HG03064 (cell line): ENCODE results near the gene MRPL36.

Source experiments
- ATAC-seq: cut with Tn5 transposase; IDR thresholded peaks from one replicate; pipeline ENCODE4 v1.9.1; 2021; ENCODE audit warnings: low read depth; ENCODE audit not compliant: unreplicated experiment

Gene MRPL36

DNA sequence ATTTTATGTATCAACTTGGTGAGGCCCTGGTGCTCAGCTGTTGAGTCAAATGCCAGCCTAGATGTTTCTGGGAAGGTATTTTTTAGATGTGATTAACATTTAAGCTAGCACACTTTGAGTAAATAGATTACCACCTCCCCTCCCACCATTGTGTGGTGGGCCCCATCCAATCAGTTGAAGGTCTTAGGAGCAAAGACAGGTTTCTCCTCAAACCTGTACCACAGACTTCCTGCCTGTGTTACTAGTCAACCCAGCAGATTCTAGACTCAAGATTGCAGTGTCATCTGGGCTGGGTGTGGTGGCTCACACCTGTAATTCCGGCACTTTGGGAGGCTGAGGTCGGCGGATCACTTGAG lies 33.8 kb downstream of the MRPL36 start:
- ATAC-seq = no peak

DNA sequence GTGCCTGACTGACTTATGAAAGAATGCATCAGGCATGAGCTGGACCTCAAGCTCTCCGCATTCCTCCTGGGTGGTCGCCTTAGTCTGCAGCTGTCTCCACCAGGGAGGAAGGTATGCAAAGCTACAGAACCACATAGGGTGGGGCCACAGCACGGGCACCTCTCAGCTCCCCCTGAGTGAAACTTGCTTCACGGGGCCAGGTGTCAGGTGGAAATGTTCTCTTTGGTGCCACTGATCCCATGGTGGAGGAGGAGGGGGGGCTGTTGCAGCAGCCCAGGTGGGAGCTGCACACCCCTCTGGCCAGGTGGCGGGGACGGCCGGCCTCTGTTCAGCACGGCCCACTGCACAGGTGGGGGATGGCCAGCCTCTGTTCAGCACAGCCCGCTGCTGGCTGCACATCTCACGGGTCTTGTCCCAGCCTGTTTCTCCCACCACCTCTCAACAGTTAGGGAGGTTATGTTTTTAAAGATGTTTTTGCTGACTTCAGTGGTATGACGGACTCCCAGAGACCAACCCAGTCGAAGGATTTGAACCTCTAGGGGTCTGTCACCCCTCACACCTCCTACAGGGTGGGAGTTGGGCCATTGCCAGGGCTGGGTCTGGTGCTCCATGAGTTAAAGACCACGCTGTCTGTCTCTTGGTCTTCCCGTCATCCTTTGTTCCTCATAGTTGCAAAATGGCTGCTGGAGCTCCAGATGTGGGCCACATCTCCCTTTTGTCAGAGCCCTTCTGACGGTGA lies 34.3 kb downstream of the MRPL36 start:
- ATAC-seq = no peak

DNA sequence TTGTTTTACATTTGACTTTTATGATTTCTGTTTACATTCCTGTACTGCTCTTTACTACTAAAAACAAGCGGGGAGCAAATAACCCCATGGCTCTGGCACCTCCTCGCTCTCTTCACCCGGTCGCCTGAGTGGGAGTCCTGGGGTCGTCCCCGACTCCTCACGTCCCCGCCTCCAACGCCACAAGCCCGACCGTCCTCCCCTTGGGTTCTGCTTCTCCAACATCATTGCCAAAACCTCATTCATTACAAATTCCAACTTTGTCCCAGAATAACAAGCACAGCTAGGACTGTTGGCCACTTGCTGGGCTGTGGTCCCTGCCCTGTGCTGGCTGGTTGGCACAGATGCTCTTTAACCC lies 35.1 kb downstream of the MRPL36 start:
- ATAC-seq = no peak

DNA sequence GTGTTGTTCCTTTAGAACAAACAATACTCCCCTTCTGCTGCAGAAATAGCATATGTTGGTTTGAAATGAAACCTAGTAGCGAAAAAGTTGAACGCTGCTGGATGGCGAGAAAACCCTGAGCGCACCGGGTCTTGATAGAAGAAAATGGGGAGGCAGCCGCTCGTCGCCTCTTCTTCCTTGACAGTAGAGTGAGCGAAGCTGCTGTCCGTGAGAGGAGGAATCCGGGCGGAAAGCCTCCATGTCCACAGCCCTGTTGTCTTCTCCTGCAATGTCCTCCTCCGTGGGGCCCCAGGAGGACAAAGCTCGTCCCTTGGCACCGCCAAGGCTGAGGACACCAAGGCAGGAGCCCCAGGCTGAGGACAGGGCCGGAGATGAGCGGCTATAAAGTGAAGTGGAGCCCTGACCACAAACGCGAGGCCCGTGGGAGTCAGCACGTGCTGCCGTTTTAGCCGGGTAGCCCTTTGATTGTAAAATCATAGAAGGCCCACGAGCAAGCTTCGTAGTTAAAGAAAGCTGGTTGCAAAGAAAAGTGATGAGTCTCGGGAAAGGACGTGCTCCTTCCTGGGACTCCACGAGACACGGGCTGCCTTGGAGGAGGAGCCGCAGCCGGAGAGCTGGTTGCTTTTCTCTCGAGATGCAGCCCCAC lies 35.6 kb downstream of the MRPL36 start:
- no peak for ATAC-seq

DNA sequence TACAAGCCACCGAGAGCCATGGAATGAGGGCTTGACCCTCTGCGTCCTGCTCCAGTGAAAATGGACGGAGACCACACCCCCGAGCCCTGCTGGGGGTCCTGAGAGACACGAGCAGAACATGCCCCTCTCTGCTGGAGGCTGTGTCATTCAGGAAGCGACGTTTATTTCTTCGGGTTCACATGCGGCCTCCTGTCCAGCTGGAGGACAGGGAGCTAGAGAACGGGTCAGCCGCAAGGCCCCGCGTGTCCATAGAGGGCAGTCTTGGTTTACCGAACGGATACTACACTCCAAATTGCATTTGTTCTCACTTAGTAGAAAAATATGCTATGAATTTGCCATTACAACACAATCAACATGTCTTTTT lies 36.1 kb downstream of the MRPL36 start:
- no peak for ATAC-seq

DNA sequence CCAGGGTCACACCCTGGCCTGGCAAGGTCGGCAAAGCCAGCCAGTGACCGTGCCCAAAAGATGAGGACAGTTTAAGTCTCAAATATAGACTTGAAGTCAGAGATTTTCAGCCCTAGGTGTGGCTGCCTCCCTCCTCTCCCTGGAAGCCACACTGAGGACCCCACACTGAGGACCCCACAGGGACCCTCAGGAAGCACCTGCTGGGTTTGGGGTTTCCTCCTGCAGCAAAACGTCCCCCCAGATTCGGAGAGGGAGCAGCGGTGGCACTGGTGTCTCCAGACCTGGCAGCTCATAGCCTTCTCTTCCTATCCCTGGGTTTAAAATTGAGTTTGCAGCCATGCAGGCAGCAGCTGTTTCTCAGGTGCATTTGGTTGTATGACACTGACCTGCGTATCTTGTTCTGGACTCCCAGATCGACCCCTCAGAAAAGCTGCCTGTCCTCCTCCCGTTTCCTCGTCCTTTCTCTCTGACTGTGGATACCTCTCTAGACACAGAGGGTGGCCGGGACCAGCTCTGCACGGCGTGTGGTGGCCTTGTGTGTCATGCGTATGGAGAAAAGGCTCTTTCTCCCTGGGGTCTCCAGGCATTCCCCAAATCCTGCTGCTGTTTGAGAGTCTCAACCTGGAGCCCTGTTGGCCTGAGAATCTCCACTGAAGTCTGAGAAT lies 36.6 kb downstream of the MRPL36 start:
- no peak for ATAC-seq

DNA sequence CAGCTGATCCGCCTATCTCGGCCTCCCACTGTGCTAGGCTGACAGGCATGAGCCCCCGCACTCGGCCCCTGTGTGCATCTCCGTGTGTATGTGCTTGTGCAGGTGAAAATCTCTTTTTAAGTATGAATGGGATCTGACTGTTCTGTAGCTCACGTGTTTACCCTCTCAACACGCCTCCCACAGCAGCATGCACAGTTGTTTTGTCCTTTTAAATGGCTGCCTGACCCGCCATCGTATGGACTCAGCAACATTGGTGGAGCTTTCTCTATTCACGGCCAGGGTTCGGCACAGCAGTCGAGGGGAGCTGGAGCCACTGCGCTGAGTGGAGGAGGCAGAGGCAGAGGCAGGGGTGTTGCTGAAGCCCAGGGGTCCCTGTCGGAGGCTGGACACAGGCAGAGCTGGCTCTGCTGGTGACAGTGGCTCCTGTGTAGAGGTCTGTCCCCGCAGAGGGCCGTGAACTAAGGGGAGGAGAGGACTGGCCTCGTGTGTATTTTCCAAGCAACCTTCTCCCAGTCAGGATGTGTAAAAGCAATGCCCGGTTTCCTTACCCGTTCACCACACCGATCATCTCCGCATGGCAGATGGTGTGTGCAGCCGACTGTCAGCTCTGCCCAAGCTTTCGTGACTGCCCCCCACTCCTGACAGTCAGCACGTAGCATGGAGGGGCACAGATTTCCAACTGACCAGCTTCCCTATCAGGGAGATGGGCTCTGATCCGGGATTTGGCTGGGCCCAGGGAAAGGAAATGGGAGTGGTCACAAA lies 37.3 kb downstream of the MRPL36 start:
- ATAC-seq = no peak

DNA sequence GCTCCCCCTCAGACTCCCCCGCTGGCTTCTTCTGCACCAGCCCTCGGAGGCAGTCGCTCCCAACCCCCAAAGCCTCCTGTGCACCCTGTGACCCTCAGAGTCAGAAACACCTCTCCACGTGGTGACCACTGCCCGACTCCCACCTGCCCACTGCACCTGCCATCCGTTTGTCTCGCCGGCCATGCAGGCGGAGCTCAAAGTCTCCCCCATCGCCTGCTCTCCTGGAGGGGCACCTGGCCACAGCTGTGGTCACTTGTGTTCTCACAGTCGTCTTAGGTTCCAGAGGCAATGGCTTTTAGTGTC lies 38.2 kb downstream of the MRPL36 start:
- ATAC-seq = no peak

DNA sequence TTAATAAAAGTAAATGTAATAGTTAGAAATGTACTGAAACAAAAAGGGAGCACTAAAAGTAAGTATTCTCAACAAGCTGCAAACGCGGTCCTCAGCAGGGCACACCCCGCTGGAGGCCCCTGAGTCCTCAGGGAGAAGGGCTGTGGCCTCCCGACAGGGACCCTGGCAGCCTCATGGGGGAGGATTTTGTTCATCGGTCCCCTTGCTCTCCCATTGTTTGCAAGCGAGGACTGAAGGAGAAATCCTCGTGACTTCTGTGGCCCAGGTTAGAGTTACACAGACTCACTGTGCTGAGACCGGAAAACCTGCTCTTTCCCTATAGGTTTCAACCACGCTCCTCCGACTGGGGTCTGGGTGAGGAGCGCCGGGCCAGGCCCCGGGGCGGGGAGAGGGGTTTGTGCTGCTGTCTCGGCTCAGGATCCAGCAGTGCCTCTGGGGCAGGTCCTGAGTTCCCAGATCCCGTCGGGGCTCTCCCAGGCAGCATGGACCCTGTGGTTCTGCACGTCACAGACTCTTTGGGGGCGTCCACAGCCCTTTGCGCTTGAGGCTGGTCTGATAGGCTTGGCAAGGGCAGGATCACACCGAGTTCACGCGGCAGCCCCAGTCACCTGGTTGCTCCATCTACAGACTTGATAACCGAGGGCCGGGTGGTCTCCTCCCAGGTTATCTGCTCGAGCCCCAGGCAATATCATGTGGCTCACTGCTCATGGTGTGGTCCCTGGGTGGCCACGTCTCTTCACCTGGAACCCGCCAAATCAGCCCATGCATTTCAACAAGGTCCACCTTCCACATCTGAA lies 38.8 kb downstream of the MRPL36 start:
- ATAC-seq = no peak

DNA sequence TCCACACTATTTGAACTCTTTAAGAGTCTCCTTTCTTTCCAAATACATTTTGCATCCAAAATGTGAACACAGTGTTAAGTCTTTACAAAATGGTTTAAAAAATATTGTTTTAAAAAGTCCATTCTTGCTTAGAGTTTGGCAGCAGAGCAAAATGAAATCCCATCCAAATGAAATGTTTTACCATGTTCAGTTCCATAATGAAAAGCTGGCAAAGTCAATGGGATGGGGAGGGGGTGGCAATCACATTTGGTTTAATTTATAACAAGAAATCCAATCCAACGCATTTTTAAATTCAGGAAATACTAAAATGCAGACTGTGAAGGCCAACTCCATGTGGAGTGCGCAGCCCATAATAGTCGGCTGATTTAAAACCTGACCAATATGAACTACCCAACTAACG lies 39.4 kb downstream of the MRPL36 start:
- ATAC-seq = no peak

DNA sequence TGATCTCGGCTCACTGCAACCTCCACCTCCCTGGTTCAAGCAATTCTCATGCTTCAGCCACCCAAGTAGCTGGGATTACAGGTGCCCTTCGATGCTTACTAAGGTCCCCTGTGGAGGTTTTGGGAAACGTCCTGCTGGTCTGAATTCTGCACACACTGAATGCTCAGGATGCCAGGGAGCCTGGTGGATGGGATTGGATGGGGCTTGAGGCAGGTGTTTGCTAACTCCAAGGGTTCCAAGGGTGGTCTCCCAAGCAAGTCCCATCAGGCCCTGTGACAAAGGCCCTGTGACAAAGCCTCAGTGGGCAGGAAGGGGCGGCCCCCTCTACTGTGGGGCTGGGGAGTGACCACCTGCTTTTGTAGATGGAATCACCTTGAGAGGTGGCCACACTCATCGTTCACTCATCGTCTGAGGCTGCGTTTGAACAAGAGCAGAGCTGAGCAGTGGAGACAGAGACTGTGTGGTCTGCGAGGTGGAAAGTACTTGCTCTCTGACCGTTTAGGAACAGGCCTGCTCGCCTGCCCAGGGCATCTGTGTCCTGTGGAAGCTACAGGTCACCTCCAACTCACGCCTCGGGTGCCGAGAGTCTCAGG lies 40.2 kb downstream of the MRPL36 start:
- no peak for ATAC-seq

DNA sequence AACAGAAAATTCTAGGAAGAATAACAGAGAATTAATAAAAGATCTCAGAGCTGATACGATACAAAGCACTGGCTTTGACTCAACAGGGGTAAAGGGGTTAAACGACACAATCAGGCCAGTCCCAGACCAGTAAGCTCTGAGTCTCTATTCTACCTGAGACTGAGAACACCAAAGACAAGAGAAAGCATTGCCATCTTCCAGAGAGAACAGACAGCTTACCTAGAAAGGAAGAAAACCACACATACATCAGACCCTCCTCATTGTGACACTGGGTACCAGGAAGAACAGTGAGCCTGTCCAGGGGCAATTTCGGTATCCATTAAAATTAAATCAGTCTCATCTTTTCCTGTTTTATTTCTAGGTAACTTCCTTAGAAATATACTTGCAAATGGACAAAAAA lies 41.1 kb downstream of the MRPL36 start:
- ATAC-seq = no peak

DNA sequence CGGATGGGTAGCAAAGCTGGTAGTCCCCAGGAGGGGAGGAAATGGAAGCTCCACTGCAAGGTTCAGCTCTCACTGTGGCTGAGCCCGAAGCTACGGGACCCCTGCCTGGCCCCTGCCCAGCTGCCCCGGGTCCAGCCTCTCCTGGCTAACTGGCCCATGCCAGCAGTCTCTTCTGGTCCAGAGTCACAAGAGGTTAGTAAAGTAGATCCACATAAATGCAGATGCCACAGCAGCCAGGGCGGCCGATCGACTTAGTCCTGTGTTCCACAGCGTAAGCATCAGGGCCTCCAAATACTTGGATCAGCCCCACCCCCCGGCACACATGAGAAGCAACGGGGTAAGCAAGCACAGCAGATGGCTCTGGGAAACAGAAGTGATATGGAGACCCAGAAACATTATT lies 42.1 kb downstream of the MRPL36 start:
- ATAC-seq = no peak

DNA sequence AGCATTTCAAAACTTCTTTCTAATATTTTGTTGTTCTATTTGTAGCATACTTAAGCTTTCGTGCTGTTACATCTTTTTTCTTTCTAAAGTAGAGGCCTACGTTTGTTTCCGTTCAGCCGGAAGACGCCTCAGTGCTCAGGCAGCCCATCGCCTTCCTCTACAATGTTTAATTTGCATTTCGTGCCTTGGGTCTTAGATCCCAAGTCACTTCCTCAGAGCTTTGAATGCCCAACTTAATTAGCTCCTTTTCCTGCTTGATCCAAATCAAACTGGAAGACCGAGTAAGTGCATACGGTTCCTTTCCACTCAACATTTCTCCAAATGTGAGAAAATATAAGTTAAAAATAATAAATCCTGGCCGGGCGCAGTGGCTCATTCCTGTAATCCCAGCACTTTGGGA lies 43.2 kb downstream of the MRPL36 start:
- no peak for ATAC-seq

DNA sequence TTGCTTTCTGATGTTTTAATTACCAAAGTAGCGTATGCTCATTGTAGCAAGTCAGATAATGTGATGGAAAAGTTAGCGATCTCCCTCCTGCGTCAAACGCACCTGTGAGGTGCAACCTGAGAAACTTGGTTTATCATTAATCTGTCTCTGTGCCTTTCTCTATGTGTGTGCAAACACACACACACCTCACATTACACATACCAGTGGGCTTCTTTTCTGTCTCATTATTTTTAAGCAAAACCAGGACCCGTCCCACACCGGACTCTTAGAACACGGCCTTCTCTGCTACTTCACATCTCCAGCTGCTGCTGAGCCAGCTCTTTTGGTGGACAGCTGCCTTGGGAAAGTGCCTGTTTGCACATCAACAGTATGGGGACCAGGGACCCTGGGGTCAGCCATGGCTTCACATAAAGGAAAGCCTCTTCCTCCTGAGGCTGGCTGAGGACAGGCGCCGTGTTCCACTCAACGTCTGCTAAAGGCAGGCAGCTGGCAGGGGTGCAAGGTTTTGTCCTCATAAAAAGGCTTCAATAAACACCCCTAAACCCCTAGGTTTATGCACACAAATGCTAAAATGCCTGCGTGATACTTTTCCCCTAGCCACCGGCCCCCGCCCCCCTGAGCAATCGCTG lies 44.2 kb downstream of the MRPL36 start:
- no peak for ATAC-seq

DNA sequence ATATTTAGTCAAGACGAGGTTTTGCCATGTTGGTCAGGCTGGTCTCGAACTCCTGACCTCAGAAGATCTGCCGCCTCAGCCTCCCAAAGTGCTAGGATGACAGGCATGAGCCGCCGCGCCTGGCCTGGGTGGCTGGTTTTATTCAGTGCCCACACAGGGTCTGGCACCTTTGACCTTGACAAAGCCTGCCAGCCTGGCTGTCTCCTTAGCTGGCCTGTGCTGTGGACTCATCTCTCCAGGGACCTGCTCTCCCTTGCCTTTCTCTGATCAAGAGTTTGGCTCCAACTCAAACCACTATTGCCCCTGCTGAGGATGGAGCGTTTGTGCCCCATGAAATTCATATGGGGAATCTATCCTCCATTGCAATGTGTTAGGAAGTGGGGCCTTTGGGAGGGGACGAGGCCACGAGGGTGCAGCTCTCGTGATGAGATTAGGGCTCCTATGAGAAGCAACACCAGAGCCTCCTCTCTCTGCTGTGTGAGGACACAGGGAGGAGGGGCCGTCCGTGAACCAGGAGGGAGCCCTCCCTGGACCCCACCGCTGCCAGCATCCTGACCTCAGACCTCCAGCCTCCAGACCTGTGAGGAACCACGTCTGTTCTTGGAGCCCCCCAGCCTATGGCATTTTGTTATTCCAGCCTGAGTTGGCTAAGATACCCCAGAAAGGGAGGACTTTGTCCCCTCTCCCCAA lies 45.0 kb downstream of the MRPL36 start:
- ATAC-seq = no peak

DNA sequence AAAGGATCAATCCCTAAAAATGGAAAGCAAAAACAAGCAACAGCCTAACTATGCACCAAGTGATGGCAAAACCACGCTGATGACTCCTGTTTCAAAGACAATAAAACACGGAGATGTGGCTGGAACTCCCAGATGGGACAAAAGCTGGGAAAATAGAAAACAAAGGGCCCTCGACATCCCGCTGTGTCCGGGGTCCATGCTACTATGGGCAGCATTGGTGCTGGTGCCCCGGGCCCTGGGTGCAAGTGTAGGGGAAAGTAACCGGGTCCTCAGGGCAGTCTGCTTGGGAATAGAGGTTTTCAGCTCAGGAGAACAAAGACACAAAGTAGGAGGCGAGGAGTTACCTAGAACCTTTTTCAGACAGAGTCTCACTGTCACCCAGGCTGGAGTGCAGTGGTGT lies 46.1 kb downstream of the MRPL36 start:
- no peak for ATAC-seq

DNA sequence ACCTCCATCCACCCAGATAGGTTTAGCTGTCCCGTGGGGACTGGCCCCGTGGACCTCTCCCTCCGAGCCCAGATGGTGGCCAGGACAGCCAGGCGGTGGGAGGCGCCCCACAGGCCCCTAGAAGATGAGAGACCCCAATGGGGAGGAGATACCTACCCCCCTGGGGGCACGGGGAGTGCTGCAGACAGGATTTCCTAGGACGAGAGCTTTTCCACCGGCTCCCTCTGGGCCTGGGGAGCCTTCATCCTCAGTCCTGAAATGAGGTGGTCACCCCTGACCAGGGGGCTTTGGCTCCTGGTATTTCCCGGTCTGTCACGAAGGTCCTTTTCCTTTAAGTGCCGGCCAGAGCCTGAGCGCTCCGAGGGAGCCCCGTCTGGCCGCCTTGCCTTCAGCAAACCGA lies 46.8 kb downstream of the MRPL36 start:
- no peak for ATAC-seq
